ENCODE measurements around the gene CAMTA1.
A peak's percentile ranks its signal among the peaks of the same experiment; 100 is the strongest.

CAMTA1 gene

DNA sequence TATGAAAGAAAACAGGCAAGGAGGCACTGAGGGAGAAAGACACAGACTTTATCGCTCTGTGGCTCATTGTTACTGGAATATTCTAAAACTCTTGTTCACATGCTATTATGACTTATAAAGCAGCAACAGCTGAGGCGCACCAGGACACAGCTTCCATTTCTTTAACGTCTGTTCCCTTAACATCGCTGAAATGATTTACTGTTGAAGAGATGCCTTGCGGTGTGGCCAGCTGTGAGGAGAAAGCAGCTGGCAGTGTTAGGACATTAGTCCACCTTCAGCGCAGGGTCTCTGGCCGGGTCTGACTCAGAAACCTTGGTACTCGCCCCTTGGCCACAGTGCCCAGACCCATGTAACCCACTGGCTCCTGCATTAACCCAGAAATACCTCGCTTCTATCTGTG, 995.7 kb downstream of the CAMTA1 start:
- DNase-seq (ENCODE audit: low read depth) = no peak
- TF ChIP-seq, protein P1, sequence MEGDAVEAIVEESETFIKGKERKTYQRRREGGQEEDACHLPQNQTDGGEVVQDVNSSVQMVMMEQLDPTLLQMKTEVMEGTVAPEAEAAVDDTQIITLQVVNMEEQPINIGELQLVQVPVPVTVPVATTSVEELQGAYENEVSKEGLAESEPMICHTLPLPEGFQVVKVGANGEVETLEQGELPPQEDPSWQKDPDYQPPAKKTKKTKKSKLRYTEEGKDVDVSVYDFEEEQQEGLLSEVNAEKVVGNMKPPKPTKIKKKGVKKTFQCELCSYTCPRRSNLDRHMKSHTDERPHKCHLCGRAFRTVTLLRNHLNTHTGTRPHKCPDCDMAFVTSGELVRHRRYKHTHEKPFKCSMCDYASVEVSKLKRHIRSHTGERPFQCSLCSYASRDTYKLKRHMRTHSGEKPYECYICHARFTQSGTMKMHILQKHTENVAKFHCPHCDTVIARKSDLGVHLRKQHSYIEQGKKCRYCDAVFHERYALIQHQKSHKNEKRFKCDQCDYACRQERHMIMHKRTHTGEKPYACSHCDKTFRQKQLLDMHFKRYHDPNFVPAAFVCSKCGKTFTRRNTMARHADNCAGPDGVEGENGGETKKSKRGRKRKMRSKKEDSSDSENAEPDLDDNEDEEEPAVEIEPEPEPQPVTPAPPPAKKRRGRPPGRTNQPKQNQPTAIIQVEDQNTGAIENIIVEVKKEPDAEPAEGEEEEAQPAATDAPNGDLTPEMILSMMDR (conservative IDR thresholded peaks at IDR 0.05; ENCODE audit: low read depth, low read length) = no peak
- no peak overlapping the region for H3K4me3 ChIP-seq (ENCODE audit: low read length)

DNA sequence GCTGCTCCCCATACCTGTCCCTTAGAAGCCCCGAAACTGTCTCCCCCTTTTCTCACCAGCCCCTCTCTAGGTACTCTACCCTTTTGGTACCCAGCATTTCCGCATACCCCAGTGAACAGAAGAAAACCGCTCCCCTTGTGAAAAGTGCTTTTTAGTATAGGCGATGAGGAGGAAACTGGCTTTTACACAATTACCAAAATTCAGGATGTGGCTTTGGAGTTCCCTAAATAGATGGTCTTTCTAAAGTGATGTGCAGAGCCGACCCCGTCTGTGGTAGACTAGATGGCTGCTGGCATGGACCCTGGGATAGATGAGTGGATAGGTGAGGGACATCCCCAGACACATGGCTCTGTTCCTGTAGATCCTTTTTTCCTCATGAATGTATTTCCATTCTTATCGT, 996.2 kb downstream of the CAMTA1 start:
- TF ChIP-seq, protein P1 (conservative IDR thresholded peaks at IDR 0.05; ENCODE audit: low read depth, low read length) = no peak
- H3K4me3 ChIP-seq (ENCODE audit: low read length) = no peak overlapping the region
- DNase-seq (ENCODE audit: low read depth) = no peak

DNA sequence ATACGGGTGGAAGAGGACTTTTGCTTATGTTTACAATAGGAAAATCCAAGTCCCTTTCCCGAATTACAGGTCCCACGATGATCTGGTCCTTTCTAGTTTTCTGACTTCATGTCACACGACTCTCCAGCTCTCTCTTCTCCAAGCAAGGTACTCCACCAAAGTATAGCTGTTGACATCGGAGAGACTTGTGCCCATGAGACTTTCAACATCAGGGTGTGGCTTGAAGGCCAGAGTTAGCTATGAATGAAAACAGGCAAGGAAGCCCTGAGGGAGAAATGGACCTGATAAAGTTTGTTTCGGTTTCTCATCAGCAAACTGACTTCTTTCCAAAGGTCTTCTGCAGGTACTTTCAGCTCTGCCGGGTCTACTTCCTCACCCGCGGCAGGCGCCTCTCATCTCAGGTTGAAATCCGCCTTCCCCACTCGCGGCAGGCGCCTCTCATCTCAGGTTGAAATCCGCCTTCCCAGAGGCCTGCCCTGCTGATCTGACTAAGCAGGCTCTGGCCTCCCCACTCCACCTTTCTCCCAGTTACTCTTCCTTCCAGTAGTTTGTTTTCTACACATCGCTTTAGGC, 996.8 kb downstream of the CAMTA1 start:
- TF ChIP-seq, protein P1 (conservative IDR thresholded peaks at IDR 0.05; ENCODE audit: low read depth, low read length) = no peak
- DNase-seq (ENCODE audit: low read depth) = no peak
- H3K4me3 ChIP-seq (ENCODE audit: low read length) = no peak overlapping the region

DNA sequence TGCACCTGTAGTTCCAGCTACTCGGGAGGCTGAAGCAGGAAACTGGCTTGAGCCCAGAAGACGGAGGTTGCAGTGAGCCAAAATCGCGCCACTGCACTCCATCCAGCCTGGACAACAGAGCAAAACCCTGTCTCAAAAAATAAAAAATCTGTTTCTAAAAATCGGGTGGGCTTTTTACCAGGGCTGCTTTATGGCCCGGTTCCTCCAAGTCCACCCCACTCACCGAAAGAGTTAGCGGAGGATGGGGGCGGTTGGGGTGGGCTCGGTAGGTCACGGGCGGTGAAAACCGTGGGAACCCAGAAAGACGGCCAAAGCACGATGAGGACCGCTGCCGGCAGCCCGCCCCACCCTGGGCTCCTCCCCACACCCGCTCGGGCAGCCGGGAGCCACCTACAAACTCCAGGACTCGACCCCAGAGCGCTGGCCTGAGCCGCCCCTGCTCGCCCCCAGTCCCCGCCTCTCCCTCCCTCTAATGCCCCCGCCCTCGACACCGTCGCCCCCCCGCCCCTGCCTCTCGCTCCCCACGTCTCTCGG, 998.0 kb downstream of the CAMTA1 start:
- TF ChIP-seq, protein P1 (conservative IDR thresholded peaks at IDR 0.05; ENCODE audit: low read depth, low read length) = no peak

DNA sequence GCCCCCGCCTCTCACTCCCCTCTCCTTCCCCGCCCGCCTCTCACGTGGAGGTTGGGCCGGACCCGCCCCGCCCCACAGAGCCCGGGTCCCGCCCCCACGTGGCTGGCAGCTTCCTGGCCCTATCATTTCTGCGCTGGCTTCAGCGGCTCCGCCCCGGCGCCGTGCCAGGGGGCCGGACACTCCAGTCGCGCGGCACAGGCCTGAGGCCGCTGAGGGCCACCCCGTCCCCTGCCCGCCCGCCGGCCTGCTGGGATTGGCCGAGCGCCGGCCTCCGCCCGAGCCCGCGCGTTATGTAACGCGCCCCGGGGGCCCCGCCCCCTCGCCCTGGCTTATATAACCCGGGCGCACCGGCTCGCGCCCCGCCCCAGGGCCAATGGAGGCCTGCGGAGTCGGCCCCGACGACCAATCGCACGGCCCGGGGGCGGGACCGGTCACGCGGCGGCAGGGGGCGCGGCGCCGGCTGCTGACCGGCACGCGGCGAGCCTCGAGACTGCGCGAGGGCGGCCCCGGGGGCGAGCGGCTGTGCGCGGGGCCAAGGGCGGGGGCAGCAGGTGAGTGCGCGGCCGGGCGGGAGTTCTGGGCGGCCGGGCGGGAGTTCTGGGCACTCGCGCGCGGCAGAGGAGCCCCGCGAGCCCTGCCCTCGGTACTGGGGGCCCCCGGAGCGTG, 998.7 kb downstream of the CAMTA1 start, which contains the start of gene PER3:
Gene PER3, plus strand, starts transcription at position 466 of the 666 bp plus-strand sequence. CDS start 587 bp downstream, outside the sequence.
- TF ChIP-seq, protein P1 (conservative IDR thresholded peaks at IDR 0.05; ENCODE audit: low read depth, low read length) = no peak
- peak; percentile 87 for DNase-seq (ENCODE audit: low read depth)
- peak within 1 kb of the TSS; percentile 56 for H3K4me3 ChIP-seq (ENCODE audit: low read length)

More for the DNA sequence above, 998.0 kb downstream of the CAMTA1 start:
- H3K4me3 ChIP-seq (ENCODE audit: low read length) = peak overlapping the region; percentile 56
- peak; percentile 20 for DNase-seq (ENCODE audit: low read depth)

GRCh38 chr1:7784492-7785071, 999.3 kb downstream of the CAMTA1 start:
- H3K4me3 ChIP-seq (ENCODE audit: low read length) = peak overlapping the region; percentile 54
- TF ChIP-seq, protein P1 (conservative IDR thresholded peaks at IDR 0.05; ENCODE audit: low read depth, low read length) = no peak
- no peak for DNase-seq (ENCODE audit: low read depth)

Measured in retinal pigment epithelial cell (primary cell).